WTC11 (cell line): ENCODE data around the gene DDI1. TPM values are rescaled to one million over a fixed set of nuclear protein-coding genes. Genes with fewer than 3 reads are reported as not detected.

Source experiments
- ATAC-seq: fragments of 200-7000 bp; cut with Tn5 transposase; 2 replicates; pipeline ENCODE4 v1.10.0; 2021; ENCODE audit warnings: mild to moderate bottlenecking, moderate library complexity
- CTCF ChIA-PET: fragments of 300-600 bp; sonication (Branson Sonifier 250); formaldehyde crosslinking; loops from one replicate; lab custom pipeline; 2021; ENCODE audit warnings: antibody characterized with exemption; lab: Charles Lee
- POLR2A ChIA-PET: fragments of 350-600 bp; sonication (Branson Sonifier 250); formaldehyde crosslinking; loops from one replicate; lab custom pipeline; 2021; ENCODE audit warnings: antibody characterized with exemption; lab: Charles Lee
- DNase-seq: peaks from one replicate; pipeline ENCODE4 v3.0.0; 2021; ENCODE audit warnings: low spot score
- H3K27ac Mint-ChIP-seq: 2 replicates; pipeline ENCODE4 v1.8.0; 2021; ENCODE audit warnings: mixed read lengths
- H3K27me3 Mint-ChIP-seq: 2 replicates; pipeline ENCODE4 v1.8.0; 2021; ENCODE audit warnings: low read depth, mild to moderate bottlenecking, moderate library complexity, mixed read lengths
- H3K36me3 Mint-ChIP-seq: 2 replicates; pipeline ENCODE4 v1.8.0; 2021; ENCODE audit warnings: mixed read lengths
- H3K4me1 Mint-ChIP-seq: 2 replicates; pipeline ENCODE4 v1.8.0; 2022; ENCODE audit warnings: mixed read lengths
- H3K4me3 Mint-ChIP-seq: 2 replicates; pipeline ENCODE4 v1.8.0; 2021; ENCODE audit warnings: mild to moderate bottlenecking, moderate library complexity, mixed read lengths
- H3K9me3 Mint-ChIP-seq: 2 replicates; pipeline ENCODE4 v1.8.0; 2021; ENCODE audit warnings: mixed read lengths
- ATF1 ChIP-seq: sonication (generic); formaldehyde crosslinking; IDR thresholded peaks from 2 replicates; pipeline ENCODE4 v1.8.1; 2023; ENCODE audit warnings: mild to moderate bottlenecking, moderate library complexity, missing genetic modification reagents
- ATF6 ChIP-seq: sonication (generic); formaldehyde crosslinking; IDR thresholded peaks from 2 replicates; pipeline ENCODE4 v1.8.1; 2023; ENCODE audit warnings: mild to moderate bottlenecking, missing genetic modification reagents
- IRF2 ChIP-seq: sonication (generic); formaldehyde crosslinking; IDR thresholded peaks from 2 replicates; pipeline ENCODE4 v1.8.0; 2022; ENCODE audit warnings: low read depth, missing genetic modification reagents, borderline replicate concordance
- NFE2L1 ChIP-seq: sonication (generic); formaldehyde crosslinking; IDR thresholded peaks from 2 replicates; pipeline ENCODE4 v1.8.1; 2023; ENCODE audit warnings: missing genetic modification reagents
- ZNF121 ChIP-seq: sonication (generic); formaldehyde crosslinking; IDR thresholded peaks from 2 replicates; pipeline ENCODE4 v1.8.0; 2023; ENCODE audit warnings: missing genetic modification reagents
- ZNF425 ChIP-seq: fragments of 250-450 bp; sonication (Bioruptor Pico); conservative IDR thresholded peaks from 2 replicates; pipeline ENCODE4 v1.9.0; 2021; ENCODE audit warnings: mild to moderate bottlenecking
- total RNA-seq: library from RNA; stranded (reverse); gene quantifications from 3 replicates; pipeline ENCODE4 v1.2.3, GENCODE V29; 2021
- TF ChIP-seq, protein P1 (sequence below): fragments of 250-450 bp; sonication (Bioruptor Pico); IDR thresholded peaks from 2 replicates; pipeline ENCODE4 v1.9.0; 2021; ENCODE audit warnings: mild to moderate bottlenecking
- TF ChIP-seq, protein P2 (sequence below): fragments of 250-450 bp; sonication (Bioruptor Pico); IDR thresholded peaks from 2 replicates; pipeline ENCODE4 v1.9.0; 2021; ENCODE audit warnings: moderate library complexity, mild to moderate bottlenecking, inconsistent platforms, borderline replicate concordance
- TF ChIP-seq, protein P3 (sequence below): sonication (generic); formaldehyde crosslinking; IDR thresholded peaks from 2 replicates; pipeline ENCODE4 v1.8.0; 2023; ENCODE audit warnings: missing genetic modification reagents
- TF ChIP-seq, protein P4 (sequence below): sonication (generic); formaldehyde crosslinking; IDR thresholded peaks from 2 replicates; pipeline ENCODE4 v1.8.0; 2023; ENCODE audit warnings: mild to moderate bottlenecking, missing genetic modification reagents
- TF ChIP-seq, protein P5 (sequence below): sonication (generic); formaldehyde crosslinking; IDR thresholded peaks from 2 replicates; pipeline ENCODE4 v1.8.1; 2022; ENCODE audit warnings: mild to moderate bottlenecking, missing genetic modification reagents, moderate library complexity, borderline replicate concordance

DDI1 gene
- total RNA-seq, 1 experiment from 2014 or later, result not detected

DNA sequence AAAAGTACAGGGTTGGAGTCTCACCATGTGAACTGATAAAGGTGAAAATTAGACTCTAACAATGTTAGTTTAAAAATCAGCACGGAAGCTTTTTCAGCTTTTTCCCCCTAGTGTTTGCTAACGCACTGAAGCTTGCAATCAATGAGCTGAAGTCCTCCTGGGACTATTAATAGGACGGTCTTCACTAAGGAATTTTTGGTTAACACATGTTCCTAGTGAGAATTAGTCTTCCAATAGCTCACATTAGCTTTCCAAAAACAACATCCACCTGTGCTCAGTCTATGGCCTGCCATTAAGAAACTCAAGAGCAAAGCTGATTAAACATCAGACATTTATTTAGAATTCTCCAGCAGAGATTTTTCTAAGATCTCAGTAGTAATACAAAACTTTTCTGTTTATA is 26.7 kb upstream of the DDI1 start:
- POLR2A ChIA-PET, result no interaction called here
- Mint-ChIP-seq H3K36me3 (no peaks in the 10 kb centered on the region), H3K9me3 (no peaks in the 10 kb centered on the region), H3K27ac (peak overlapping the region; percentile 12; the same call in 1 of the 2 replicates), H3K4me1 (peaks cover 6% of the 10 kb centered on the region), H3K27me3 (no peaks in the 10 kb centered on the region), H3K4me3 (no peak overlapping the region)
- DNase-seq (no peak), ATAC-seq (peak; percentile 39; the same call in 1 of the 2 replicates)
- CTCF ChIA-PET, result interaction anchor here (1.3 kb wide), 1 partner anchor 327 kb away, joined by 6 read pairs; no protein-coding TSS in a partner anchor
- TF ChIP-seq ATF6 (CRISPR knock-in tag), result no peak
- TF ChIP-seq, protein P1, sequence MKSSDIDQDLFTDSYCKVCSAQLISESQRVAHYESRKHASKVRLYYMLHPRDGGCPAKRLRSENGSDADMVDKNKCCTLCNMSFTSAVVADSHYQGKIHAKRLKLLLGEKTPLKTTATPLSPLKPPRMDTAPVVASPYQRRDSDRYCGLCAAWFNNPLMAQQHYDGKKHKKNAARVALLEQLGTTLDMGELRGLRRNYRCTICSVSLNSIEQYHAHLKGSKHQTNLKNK (CRISPR knock-in tag), result no peak
- TF ChIP-seq, protein P2, sequence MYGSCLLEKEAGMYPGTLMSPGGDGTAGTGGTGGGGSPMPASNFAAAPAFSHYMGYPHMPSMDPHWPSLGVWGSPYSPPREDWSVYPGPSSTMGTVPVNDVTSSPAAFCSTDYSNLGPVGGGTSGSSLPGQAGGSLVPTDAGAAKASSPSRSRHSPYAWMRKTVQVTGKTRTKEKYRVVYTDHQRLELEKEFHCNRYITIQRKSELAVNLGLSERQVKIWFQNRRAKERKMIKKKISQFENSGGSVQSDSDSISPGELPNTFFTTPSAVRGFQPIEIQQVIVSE (CRISPR knock-in tag), result no peak
- no peak for TF ChIP-seq IRF2 (CRISPR knock-in tag)
- TF ChIP-seq, protein P3, sequence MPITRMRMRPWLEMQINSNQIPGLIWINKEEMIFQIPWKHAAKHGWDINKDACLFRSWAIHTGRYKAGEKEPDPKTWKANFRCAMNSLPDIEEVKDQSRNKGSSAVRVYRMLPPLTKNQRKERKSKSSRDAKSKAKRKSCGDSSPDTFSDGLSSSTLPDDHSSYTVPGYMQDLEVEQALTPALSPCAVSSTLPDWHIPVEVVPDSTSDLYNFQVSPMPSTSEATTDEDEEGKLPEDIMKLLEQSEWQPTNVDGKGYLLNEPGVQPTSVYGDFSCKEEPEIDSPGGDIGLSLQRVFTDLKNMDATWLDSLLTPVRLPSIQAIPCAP (CRISPR knock-in tag), result no peak
- TF ChIP-seq, protein P4, sequence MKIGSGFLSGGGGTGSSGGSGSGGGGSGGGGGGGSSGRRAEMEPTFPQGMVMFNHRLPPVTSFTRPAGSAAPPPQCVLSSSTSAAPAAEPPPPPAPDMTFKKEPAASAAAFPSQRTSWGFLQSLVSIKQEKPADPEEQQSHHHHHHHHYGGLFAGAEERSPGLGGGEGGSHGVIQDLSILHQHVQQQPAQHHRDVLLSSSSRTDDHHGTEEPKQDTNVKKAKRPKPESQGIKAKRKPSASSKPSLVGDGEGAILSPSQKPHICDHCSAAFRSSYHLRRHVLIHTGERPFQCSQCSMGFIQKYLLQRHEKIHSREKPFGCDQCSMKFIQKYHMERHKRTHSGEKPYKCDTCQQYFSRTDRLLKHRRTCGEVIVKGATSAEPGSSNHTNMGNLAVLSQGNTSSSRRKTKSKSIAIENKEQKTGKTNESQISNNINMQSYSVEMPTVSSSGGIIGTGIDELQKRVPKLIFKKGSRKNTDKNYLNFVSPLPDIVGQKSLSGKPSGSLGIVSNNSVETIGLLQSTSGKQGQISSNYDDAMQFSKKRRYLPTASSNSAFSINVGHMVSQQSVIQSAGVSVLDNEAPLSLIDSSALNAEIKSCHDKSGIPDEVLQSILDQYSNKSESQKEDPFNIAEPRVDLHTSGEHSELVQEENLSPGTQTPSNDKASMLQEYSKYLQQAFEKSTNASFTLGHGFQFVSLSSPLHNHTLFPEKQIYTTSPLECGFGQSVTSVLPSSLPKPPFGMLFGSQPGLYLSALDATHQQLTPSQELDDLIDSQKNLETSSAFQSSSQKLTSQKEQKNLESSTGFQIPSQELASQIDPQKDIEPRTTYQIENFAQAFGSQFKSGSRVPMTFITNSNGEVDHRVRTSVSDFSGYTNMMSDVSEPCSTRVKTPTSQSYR (CRISPR knock-in tag), result no peak
- no peak for TF ChIP-seq ATF1 (CRISPR knock-in tag)
- TF ChIP-seq ZNF121 (CRISPR knock-in tag), result no peak
- TF ChIP-seq, protein P5, sequence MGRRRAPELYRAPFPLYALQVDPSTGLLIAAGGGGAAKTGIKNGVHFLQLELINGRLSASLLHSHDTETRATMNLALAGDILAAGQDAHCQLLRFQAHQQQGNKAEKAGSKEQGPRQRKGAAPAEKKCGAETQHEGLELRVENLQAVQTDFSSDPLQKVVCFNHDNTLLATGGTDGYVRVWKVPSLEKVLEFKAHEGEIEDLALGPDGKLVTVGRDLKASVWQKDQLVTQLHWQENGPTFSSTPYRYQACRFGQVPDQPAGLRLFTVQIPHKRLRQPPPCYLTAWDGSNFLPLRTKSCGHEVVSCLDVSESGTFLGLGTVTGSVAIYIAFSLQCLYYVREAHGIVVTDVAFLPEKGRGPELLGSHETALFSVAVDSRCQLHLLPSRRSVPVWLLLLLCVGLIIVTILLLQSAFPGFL (CRISPR knock-in tag), result no peak
- TF ChIP-seq ZNF425 (CRISPR knock-in tag), result no peak
- no peak for TF ChIP-seq NFE2L1 (CRISPR knock-in tag)

DNA sequence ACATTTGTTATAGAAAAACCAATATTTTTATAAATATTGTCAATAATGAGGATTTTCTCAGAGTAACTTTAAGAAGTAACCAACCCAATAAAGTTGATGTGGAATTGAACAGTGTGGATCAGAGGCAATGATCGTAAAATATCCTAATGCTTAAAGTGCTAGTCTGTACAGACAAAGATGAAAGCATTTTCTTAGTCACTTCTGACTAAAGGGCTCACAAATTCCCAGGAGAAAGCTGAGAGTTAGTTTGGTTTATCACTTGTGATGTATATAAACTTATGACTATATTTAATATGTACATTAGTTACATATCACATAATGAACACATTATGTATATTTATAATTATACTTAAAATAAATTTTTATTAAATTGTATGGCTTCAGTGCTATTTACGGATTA is 25.4 kb upstream of the DDI1 start:
- TF ChIP-seq, protein P1 (CRISPR knock-in tag), result no peak
- ATAC-seq, result no peak
- H3K27ac Mint-ChIP-seq, result no peak overlapping the region
- no peaks in the 10 kb centered on the region for H3K27me3 Mint-ChIP-seq
- ChIA-PET CTCF (no interaction called here), POLR2A (no interaction called here)
- H3K4me3 Mint-ChIP-seq, result no peak overlapping the region
- H3K9me3 Mint-ChIP-seq, result no peaks in the 10 kb centered on the region
- H3K36me3 Mint-ChIP-seq, result no peaks in the 10 kb centered on the region
- no peak for DNase-seq
- H3K4me1 Mint-ChIP-seq, result peaks cover 6% of the 10 kb centered on the region
